NCI-H1105 (cell line): ENCODE measurements around the gene MVB12B.
A peak's percentile ranks its signal among the peaks of the same experiment; 100 is the strongest.

Source experiments
- DNase-seq: peaks from one replicate; lab custom pipeline; 2025; lab: John Stamatoyannopoulos, UW

Gene MVB12B

GRCh38 chr9:126408004-126408403, 81.4 kb downstream of the MVB12B start:
- no peak for DNase-seq

DNA sequence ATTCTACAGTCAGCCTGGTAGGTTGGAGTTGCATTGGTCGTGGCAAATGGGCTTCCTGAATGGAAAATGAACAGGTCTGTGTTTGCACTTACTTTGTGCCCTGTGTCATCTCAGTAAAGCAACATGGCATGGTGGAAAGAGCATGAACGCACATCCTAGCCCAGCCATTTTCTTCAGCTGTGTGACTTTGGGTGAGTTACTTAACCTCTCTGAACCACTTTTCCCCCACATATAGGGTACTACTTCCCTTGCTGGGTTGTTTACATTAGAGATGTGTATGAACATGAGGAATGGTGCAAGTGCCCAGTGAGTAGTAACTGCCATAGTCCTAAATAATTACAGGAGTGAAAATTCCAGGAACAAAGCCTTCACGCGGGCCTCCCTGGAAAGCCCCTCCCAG, 83.6 kb downstream of the MVB12B start:
- no peak for DNase-seq

DNA sequence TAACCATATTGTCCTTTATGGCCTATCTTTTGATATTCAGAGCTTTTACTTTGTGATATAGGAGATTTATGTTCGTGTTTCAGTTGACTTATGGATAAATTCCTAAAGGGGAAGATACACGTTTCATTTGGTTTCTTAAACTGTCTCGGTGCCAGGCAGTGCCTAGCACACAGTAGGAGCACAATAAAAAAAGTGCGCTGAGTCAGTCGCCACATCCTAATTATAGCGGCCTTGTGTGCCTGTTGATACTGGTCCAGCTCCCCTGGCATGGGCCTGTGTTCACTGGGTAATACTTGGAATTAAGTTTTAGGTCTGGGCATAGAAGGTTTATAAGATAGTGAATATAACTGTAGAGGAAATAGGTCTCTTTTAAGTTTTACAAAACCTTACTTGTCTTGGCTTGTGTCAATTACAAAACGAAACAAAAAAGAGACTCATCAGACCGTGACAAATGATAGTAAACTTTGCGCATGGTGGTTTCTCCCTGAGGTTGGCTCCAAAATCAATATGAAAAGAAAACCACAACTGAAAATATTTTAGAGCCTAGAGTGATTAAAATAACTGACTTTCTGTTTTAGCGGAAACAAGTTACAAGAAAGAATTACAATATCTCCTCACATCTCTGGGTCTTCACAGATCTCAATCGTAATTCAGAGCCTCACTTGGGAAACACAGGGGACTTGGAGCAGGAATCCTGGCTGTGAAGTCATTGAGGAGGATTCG, 84.8 kb downstream of the MVB12B start:
- DNase-seq: peak; percentile 59

DNA sequence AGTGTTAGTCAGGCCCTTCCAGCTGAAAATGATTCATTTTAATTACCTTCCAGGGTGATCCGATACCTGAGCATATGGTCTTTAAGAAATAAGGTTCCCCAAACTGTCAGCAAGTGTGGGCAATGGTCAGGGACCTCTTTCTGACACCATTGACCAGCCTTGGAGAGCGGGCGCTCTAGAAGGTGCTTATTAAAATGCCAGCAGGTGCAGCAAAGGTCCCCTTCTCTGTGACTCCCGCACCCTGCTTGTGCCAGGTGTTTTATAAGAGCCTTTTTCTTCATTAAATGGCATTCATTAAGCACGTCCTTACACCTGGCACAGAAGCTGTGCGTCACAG, 85.3 kb downstream of the MVB12B start:
- peak; percentile 74 for DNase-seq

GRCh38 chr9:126412905-126413304, 86.3 kb downstream of the MVB12B start:
- no peak for DNase-seq

GRCh38 chr9:126413391-126414068, 86.9 kb downstream of the MVB12B start:
- DNase-seq: no peak

DNA sequence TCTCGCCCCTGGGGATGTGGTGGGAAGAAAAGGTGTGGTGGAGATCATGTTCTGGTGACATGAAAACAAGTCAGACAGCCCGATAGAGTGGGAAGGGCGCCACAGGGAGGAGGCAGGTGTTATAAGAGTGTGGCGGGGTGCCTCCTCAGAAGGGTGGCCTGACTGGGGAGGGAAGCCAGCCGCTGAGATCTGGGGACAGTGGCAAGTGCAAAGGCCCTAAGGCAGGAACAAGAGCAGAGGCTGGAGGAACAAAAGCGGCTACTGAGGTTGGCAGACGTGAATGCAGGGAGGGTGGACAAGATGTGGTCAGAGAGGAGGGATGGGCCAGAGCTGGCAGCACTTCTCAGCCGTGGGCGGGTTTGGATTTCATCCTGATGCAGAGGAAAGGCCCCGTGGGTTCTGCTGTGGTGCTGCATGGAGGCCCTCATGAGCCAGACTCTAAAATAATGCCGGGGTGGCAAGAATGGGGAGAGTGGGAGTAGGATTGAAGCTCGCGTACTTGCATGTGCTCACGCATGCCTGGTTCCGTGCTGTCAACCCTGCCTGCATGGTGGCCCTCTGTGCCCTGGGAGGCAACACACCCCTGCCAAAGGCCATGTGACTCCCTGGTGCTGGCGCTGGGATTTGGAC, 89.2 kb downstream of the MVB12B start:
- DNase-seq: no peak

DNA sequence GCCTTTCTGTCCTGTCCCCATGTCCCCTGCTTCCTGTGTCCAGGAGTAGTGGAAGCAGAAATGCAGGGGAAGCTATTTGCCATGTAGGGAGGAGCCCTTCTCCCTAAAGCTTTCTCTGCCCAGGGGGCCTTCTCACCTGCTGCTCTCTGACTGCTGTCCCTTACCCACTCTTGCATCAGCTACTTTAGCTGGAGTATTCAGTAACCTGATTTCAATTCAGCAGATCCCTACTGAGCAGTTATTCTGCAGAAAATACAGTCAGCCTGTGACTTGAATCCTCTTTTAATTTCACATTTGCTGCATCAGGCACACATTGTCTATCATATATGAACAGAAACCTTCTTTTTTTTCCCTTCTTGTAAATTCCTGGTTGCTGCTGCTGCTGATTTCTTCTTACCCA, 90.4 kb downstream of the MVB12B start:
- DNase-seq: no peak

- no peak for DNase-seq
Observed at GRCh38 chr9:126417684-126418083, 91.1 kb downstream of the MVB12B start.

GRCh38 chr9:126418608-126419007, 92.0 kb downstream of the MVB12B start:
- no peak for DNase-seq

DNA sequence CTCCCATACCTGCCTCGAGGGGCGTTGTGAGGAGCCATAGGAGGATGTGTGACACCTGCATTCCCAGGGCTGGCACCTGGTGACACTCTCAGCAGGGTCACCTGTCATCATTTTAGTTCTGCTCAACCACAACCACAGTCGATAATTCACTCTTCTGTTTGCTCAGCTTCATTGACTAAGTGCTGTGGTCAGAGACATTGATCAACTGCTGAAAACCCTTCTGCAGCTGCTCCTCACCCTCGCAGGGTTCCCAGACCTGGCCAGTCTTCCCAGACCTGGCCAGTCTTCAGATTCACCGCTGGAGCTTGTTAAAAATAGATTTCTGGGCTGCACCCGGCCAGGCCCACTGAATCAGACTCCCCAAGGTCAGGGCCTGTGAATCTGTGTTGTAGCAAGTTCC, 92.8 kb downstream of the MVB12B start:
- peak; percentile 83 for DNase-seq

- DNase-seq: no peak
Observed at GRCh38 chr9:126420135-126420534, 93.5 kb downstream of the MVB12B start.

DNA sequence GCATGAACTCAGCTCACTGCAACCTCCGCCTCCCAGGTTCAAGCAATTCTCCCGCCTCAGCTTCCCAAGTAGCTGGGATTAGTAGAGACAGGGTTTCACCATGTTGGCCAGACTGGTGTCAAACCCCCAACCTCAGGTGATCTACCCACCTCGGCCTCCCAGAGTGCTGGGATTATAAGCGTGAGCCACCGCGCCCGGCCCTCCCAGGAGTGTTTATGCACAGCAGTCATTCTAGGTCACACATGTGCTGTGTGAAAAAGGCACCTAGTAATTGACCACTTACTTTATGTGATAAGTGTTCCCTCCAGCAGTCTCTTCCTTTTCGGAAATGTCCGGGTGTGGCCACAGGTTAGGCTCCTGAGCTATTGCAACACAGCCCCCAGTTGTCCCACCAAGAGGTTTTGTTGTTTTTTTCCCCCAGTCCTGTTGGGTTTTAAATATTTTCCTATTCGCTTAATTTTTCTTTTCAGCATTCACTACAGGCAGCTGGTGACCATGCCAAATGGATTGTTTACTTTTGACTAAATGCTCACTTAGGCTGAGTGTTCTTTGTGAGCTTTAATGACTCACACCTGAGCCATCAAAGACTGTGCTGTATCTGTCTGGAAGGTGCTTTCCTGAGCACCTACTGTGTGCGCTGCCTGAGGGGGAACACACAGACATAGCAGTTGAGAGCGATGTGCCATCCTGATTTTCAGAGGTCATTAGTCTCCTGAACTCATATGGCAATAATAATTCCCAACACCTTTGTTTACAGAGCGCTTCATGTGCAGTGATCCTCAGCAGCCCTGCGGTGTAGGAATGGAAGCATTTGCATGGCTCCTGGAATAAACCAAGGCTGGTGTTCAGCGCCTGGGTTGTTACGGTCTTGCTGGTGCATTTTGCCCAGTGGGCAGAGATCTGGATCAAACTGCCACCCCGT, 94.3 kb downstream of the MVB12B start:
- DNase-seq: peak; percentile 63

- no peak for DNase-seq
Observed at GRCh38 chr9:126421567-126422428, 95.2 kb downstream of the MVB12B start.

DNA sequence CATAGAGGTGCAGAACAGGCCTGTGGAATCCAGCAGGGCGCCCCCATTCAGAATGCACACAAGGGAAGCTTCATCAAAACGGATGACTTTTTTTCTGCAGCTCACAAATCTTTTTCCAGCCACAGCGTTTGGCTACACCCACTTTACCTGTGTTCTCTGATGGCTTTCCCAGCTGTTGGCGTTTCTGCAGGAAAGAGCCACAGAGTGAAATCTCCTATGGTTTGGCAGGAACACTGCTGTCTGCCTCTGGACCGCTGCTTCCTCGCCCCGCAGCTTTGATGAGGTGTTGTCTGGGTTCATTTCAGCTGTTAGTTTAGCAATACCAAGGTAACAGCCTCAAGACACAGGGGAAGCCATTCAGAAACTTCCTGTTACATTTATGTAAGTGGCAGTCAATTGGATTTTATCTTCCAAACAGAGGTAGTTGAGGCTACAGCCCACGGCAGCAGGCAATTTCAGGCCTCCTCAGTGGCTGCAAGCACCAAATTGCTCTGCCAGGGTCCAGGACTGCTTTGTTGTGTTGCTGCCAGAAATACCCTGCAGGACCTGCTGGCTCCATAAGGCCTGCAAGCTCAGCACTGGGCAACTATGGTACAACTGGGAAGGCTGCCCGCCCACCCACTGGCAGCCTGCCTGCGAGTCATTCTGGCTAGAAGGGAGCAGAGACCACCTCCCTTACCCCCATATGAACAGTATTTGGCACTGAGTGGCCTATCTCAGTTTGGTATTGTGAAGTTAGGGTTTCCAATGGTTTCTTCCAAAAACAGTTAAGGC, 96.7 kb downstream of the MVB12B start:
- DNase-seq: no peak

DNA sequence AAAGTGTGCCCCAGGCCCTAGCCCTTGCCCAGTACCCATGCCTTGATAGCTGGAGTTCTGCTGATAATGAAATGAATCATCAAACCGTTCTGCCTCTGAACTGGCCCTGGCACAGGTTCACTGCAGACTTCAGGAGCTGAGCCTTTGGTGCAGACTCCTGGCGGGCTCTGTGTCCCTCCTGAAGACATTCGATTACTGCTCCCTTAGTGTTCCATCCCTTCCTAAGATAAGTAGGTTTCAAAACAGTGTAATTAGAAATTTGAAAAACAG, 97.2 kb downstream of the MVB12B start:
- no peak for DNase-seq

GRCh38 chr9:126424511-126424910, 97.9 kb downstream of the MVB12B start:
- DNase-seq: no peak

- no peak for DNase-seq
Observed at GRCh38 chr9:126428534-126429175, 102.0 kb downstream of the MVB12B start.

DNA sequence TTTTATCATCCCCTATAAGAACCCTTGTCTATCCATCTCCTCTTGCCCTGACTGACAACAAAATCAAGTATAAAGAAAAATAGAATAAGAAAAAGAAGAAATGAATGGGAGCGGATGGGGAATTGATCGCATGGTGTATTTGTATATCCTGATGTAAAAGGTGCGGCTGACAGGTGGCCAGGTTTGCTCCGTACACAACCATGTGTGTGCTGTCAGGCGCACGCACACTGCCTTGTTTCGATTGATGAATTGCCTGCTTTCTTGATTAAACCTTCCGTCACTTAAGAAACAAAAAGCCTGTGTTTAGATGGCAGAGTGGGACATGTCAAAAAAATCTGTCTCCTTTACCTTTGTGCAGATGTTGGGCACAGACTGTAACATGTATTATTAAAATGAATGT, 102.6 kb downstream of the MVB12B start:
- no peak for DNase-seq

GRCh38 chr9:126430124-126430523, 103.5 kb downstream of the MVB12B start:
- no peak for DNase-seq
